ENCODE results near the gene OR6S1.

- no peak for TF ChIP-seq CTCF (IDR thresholded peaks at IDR 0.05)
- TF ChIP-seq POLR2A (IDR thresholded peaks at IDR 0.05) = no peak
- TF ChIP-seq POLR2AphosphoS5 (IDR thresholded peaks at IDR 0.05) = no peak
These were observed 26.5 kb upstream of the OR6S1 start for GRCh38 chr14:20667957-20668356.
